ENCODE results near the gene LZIC.

- TF ChIP-seq POLR2A (IDR thresholded peaks at IDR 0.05) (no peak), CTCF (IDR thresholded peaks at IDR 0.05) (no peak), EP300 (IDR thresholded peaks at IDR 0.05) (no peak)
These were observed 53.8 kb downstream of the LZIC start for GRCh38 chr1:9889411-9889810.
